HepG2 (cell line): ENCODE results near the gene LAMB2. TPM values are rescaled to one million over a fixed set of nuclear protein-coding genes. Genes with fewer than 3 reads are reported as not detected.

Source experiments
- ARNTL ChIP-seq: sonication (generic); formaldehyde crosslinking; IDR thresholded peaks from 2 replicates; pipeline ENCODE4 v1.4.0; 2020; ENCODE audit warnings: mild to moderate bottlenecking, missing genetic modification reagents
- DZIP1 ChIP-seq: sonication (generic); formaldehyde crosslinking; IDR thresholded peaks from 2 replicates; pipeline ENCODE4 v1.5.0; 2020; ENCODE audit warnings: mild to moderate bottlenecking, missing genetic modification reagents
- ELF3 ChIP-seq: IDR thresholded peaks from 2 replicates; pipeline ENCODE4 v1.6.1; 2016; ENCODE audit warnings: missing genetic modification reagents, missing compliant biosample characterization
- FOXK1 ChIP-seq: sonication (generic); formaldehyde crosslinking; IDR thresholded peaks from 2 replicates; pipeline ENCODE4 v1.4.0; 2020; ENCODE audit warnings: low read depth, missing genetic modification reagents, borderline replicate concordance
- HNF4G ChIP-seq, 2 experiments: sonication (generic) in 1 of 2; formaldehyde crosslinking in 1 of 2; IDR thresholded peaks; 2 replicates each; pipeline versions ENCODE4 v1.4.0 to v1.6.1; 2011 to 2020; ENCODE audit warnings: borderline replicate concordance in 2 of 2, low read depth in 2 of 2, mild to moderate bottlenecking in 2 of 2, low read length in 1 of 2, missing genetic modification reagents in 1 of 2, moderate library complexity in 1 of 2
- REST ChIP-seq, 2 experiments: IDR thresholded peaks; 2 replicates each; pipeline ENCODE4 v1.6.1; 2011 to 2012; ENCODE audit warnings: low read length in 2 of 2, borderline replicate concordance in 1 of 2, low read depth in 1 of 2, mild to moderate bottlenecking in 1 of 2, moderate library complexity in 1 of 2
- SIX1 ChIP-seq: sonication (generic); formaldehyde crosslinking; IDR thresholded peaks from 2 replicates; pipeline ENCODE4 v1.4.0; 2020; ENCODE audit warnings: missing genetic modification reagents, borderline replicate concordance
- SPEN ChIP-seq: sonication (generic); formaldehyde crosslinking; IDR thresholded peaks from 2 replicates; pipeline ENCODE4 v1.5.1; 2020; ENCODE audit warnings: low read depth, mild to moderate bottlenecking, missing genetic modification reagents
- ZNF382 ChIP-seq: sonication (generic); formaldehyde crosslinking; IDR thresholded peaks from 2 replicates; pipeline ENCODE4 v1.5.0; 2020; ENCODE audit warnings: missing genetic modification reagents, mild to moderate bottlenecking, borderline replicate concordance
- ZNF644 ChIP-seq: IDR thresholded peaks from 2 replicates; pipeline ENCODE4 v1.6.1; 2016; ENCODE audit warnings: low read depth
- polyA plus RNA-seq, 8 experiments: library from polyadenylated mRNA; depleted of rRNA in 3 of 8; stranded (reverse) in 7 of 8; unstranded in 1 of 8; fragments of >200 nt; fragmentation: Illumina TruSeq in 4 of 8; extraction: Trizol in 4 of 8; gene quantifications; 2 replicates each; pipeline versions ENCODE4 v1.2.1 to v1.2.3, GENCODE V29; 2011 to 2016; ENCODE audit warnings: low read depth in 4 of 8, missing spikeins in 1 of 8, mixed read lengths in 1 of 8; ENCODE audit not compliant: insufficient read depth in 1 of 8
- total RNA-seq, 5 experiments: library from RNA; depleted of rRNA; stranded (reverse); fragments of >200 nt; fragmentation: Illumina TruSeq; extraction: Trizol; gene quantifications; 2 replicates each; pipeline ENCODE4 v1.2.3, GENCODE V29; 2016; ENCODE audit warnings: low read depth in 1 of 5
- TF ChIP-seq, protein P1 (sequence below): IDR thresholded peaks from 2 replicates; pipeline ENCODE4 v1.6.1; 2012; ENCODE audit warnings: low read depth, low read length, improper control_type of control experiment
- TF ChIP-seq, protein P2 (sequence below): sonication (generic); formaldehyde crosslinking; IDR thresholded peaks from 2 replicates; pipeline ENCODE4 v1.9.0; 2022; ENCODE audit warnings: missing genetic modification reagents, mild to moderate bottlenecking, borderline replicate concordance
- TF ChIP-seq, protein P3 (sequence below): sonication (generic); formaldehyde crosslinking; IDR thresholded peaks from 2 replicates; pipeline ENCODE4 v1.4.0; 2020; ENCODE audit warnings: missing genetic modification reagents
- TF ChIP-seq, protein P4 (sequence below): sonication (generic); formaldehyde crosslinking; IDR thresholded peaks from 2 replicates; pipeline ENCODE4 v1.4.0; 2020; ENCODE audit warnings: missing genetic modification reagents

Gene LAMB2
- total and polyA plus RNA-seq, 2 of the 13 experiments (the other 11 are each of a cell fraction or from before 2014, with no cell fraction given), result 208 to 443 TPM

DNA sequence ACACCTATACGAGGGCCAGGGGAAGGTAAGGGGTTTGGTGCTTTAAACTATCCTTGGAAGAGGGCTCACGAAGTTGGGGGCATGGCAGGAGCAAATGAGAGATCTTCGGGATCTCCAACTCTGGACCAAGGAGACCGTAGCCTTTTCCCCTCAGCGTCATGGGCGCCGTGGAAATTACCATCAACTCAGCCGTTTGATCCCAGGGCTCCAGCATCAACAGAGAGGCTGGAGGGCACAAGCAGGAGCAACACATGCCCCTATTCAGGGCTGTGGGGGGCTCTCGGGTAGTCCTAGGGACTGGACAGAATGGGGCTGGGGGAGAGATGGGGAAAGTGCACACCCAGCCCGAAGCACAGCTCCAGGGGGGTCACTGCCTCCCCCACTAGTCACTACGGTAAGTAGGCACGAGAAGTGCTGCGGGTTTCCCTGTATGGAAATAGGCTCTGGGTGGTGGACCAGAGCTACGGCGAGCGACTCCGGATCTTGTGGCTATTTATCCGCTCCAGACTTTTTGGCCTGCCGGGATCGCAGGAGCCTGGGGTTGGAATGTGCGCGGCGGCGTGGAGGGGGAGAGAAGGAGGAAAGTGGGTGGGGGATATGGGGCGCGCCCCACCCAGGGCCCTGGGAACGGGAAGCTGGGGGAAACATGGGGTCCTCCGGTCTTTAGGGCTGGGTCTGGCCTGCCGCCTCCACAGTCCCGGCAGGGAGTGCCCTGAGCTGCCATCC, 539 bp upstream of the LAMB2 start (continued):
- TF ChIP-seq ELF3 (CRISPR knock-in tag) (peak; percentile 36; the same call in 1 of the 2 replicates), SPEN (CRISPR knock-in tag) (0 out of 2 replicates have a peak, but pooled peaks have one; percentile 49), REST (IDR thresholded peaks at IDR 0.05; ENCODE audit: borderline replicate concordance in 1 of 2, low read depth in 1 of 2, low read length in 2 of 2) (peak in 1 of 2 experiments; percentile 20; a peak in 1 of 4 replicates), ZNF382 (CRISPR knock-in tag) (no peak), ARNTL (CRISPR knock-in tag) (no peak), FOXK1 (CRISPR knock-in tag) (no peak), SIX1 (CRISPR knock-in tag) (no peak), DZIP1 (CRISPR knock-in tag) (no peak), ZNF644 (no peak), HNF4G (IDR thresholded peaks at IDR 0.05; ENCODE audit: borderline replicate concordance, low read depth, low read length) (peak; percentile 31; the same call in 1 of the 2 replicates), HNF4G (CRISPR knock-in tag; IDR thresholded peaks at IDR 0.05; ENCODE audit: borderline replicate concordance, low read depth) (no peak)
- TF ChIP-seq, protein P1, sequence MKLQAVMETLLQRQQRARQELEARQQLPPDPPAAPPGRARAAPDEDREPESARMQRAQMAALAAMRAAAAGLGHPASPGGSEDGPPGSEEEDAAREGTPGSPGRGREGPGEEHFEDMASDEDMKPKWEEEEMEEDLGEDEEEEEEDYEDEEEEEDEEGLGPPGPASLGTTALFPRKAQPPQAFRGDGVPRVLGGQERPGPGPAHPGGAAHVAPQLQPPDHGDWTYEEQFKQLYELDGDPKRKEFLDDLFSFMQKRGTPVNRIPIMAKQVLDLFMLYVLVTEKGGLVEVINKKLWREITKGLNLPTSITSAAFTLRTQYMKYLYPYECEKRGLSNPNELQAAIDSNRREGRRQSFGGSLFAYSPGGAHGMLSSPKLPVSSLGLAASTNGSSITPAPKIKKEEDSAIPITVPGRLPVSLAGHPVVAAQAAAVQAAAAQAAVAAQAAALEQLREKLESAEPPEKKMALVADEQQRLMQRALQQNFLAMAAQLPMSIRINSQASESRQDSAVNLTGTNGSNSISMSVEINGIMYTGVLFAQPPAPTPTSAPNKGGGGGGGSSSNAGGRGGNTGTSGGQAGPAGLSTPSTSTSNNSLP, result peak; percentile 52; the same call in 1 of the 2 replicates
- TF ChIP-seq, protein P2, sequence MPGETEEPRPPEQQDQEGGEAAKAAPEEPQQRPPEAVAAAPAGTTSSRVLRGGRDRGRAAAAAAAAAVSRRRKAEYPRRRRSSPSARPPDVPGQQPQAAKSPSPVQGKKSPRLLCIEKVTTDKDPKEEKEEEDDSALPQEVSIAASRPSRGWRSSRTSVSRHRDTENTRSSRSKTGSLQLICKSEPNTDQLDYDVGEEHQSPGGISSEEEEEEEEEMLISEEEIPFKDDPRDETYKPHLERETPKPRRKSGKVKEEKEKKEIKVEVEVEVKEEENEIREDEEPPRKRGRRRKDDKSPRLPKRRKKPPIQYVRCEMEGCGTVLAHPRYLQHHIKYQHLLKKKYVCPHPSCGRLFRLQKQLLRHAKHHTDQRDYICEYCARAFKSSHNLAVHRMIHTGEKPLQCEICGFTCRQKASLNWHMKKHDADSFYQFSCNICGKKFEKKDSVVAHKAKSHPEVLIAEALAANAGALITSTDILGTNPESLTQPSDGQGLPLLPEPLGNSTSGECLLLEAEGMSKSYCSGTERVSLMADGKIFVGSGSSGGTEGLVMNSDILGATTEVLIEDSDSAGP (CRISPR knock-in tag), result peak; percentile 30; the same call in 1 of the 2 replicates
- TF ChIP-seq, protein P3, sequence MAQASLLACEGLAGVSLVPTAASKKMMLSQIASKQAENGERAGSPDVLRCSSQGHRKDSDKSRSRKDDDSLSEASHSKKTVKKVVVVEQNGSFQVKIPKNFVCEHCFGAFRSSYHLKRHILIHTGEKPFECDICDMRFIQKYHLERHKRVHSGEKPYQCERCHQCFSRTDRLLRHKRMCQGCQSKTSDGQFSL, result no peak
- TF ChIP-seq, protein P4, sequence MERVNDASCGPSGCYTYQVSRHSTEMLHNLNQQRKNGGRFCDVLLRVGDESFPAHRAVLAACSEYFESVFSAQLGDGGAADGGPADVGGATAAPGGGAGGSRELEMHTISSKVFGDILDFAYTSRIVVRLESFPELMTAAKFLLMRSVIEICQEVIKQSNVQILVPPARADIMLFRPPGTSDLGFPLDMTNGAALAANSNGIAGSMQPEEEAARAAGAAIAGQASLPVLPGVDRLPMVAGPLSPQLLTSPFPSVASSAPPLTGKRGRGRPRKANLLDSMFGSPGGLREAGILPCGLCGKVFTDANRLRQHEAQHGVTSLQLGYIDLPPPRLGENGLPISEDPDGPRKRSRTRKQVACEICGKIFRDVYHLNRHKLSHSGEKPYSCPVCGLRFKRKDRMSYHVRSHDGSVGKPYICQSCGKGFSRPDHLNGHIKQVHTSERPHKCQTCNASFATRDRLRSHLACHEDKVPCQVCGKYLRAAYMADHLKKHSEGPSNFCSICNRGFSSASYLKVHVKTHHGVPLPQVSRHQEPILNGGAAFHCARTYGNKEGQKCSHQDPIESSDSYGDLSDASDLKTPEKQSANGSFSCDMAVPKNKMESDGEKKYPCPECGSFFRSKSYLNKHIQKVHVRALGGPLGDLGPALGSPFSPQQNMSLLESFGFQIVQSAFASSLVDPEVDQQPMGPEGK (CRISPR knock-in tag), result peak; percentile 88
